ENCODE data around the gene PMEPA1.

PMEPA1 gene

DNA sequence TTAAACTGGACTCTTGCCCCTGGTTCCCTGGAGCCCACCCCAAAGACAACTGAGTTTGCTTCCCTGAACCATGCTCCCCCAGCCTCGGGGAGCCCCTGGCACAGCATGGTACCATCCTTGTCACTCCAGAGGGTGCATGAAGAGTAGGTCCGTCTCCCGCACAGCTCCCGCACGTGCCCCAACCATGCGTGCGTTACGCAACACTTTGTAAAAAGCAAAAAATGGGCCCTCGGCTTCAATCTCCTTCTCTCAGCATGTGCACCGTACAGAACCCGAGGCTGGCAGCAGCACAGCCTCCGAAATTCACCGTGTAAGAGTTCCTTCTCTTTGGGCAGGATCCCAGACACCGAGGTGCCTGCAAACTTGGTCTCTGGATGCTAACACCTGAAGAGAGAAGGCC is 5.6 kb downstream of the PMEPA1 start:
- Histone ChIP-seq H3K4me1 (ENCODE audit: control insufficient read depth in 1 of 2, insufficient read depth in 2 of 2, low read length in 2 of 2) (peaks cover 16 to 26% of the 10 kb centered on the region in 2 donors), H3K4me3 (ENCODE audit: low read depth in 1 of 2, low read length in 2 of 2) (no peak overlapping the region), H3K36me3 (ENCODE audit: control insufficient read depth in 1 of 2, insufficient read depth in 2 of 2, low read length in 2 of 2) (no peaks in the 10 kb centered on the region), H3K9ac (ENCODE audit: low read depth in 1 of 2, low read length in 2 of 2) (no peak overlapping the region), H3K27me3 (ENCODE audit: control insufficient read depth in 1 of 2, insufficient read depth in 2 of 2, low read length in 2 of 2) (peaks cover 0 to 9% of the 10 kb centered on the region in 2 donors), H3K27ac (ENCODE audit: low read depth, low read length) (no peak overlapping the region), H3K9me3 (ENCODE audit: control insufficient read depth in 1 of 2, low read length in 2 of 2) (no peaks in the 10 kb centered on the region)

DNA sequence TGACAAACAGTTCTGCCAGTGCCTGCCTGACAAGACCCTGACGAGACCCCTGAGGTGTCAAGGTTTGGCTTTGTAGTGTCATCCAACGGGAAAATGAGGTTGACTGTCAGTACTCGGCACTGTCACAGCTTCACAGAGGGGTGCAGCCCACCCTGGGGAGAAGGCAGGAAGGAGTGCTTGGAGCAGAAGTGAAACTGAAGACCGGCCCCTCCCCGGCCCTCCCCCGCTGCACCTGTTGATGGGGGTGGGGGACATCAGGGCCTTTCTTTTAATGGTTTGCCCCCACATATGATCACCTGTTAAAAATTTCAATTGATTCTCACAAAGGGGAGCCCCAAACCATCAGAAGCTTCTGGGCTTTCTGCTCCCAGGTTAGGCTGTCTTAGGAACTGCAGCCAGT is 6.8 kb downstream of the PMEPA1 start:
- H3K36me3 ChIP-seq (ENCODE audit: control insufficient read depth in 1 of 2, insufficient read depth in 2 of 2, low read length in 2 of 2): no peaks in the 10 kb centered on the region
- H3K9ac ChIP-seq (ENCODE audit: low read depth in 1 of 2, low read length in 2 of 2): no peak overlapping the region
- H3K27me3 ChIP-seq (ENCODE audit: control insufficient read depth in 1 of 2, insufficient read depth in 2 of 2, low read length in 2 of 2): peaks cover 0 to 3% of the 10 kb centered on the region in 2 donors
- H3K4me1 ChIP-seq (ENCODE audit: control insufficient read depth in 1 of 2, insufficient read depth in 2 of 2, low read length in 2 of 2): peaks cover 19 to 31% of the 10 kb centered on the region in 2 donors
- H3K9me3 ChIP-seq (ENCODE audit: control insufficient read depth in 1 of 2, low read length in 2 of 2): no peaks in the 10 kb centered on the region
- H3K27ac ChIP-seq (ENCODE audit: low read depth, low read length): no peak overlapping the region
- no peak overlapping the region for H3K4me3 ChIP-seq (ENCODE audit: low read depth in 1 of 2, low read length in 2 of 2)

DNA sequence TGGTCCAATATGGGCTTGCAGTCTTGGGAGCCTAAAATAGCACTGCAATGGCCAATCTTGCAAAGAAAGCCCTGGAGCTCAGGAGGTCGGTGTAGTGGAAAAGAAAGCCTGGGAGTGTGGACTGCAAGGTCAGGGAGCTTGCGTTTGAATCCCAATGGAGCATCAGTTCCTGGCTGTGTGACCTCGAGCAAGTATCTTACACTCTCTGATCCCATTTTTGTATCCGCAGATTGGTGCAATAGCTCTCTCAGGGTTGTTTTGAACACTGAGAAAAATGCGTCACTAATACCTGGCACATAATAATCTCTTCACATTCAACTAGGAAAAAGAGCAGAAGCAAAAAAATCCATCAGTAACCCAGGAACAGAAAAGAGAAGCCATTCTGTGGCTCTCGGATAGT is 7.3 kb downstream of the PMEPA1 start:
- no peak overlapping the region for H3K4me3 ChIP-seq (ENCODE audit: low read depth in 1 of 2, low read length in 2 of 2)
- H3K4me1 ChIP-seq (ENCODE audit: control insufficient read depth in 1 of 2, insufficient read depth in 2 of 2, low read length in 2 of 2): peaks cover 19 to 31% of the 10 kb centered on the region in 2 donors
- no peaks in the 10 kb centered on the region for H3K27me3 ChIP-seq (ENCODE audit: control insufficient read depth in 1 of 2, insufficient read depth in 2 of 2, low read length in 2 of 2)
- no peak overlapping the region for H3K27ac ChIP-seq (ENCODE audit: low read depth, low read length)
- H3K9ac ChIP-seq (ENCODE audit: low read depth in 1 of 2, low read length in 2 of 2): no peak overlapping the region
- no peaks in the 10 kb centered on the region for H3K9me3 ChIP-seq (ENCODE audit: control insufficient read depth in 1 of 2, low read length in 2 of 2)
- no peaks in the 10 kb centered on the region for H3K36me3 ChIP-seq (ENCODE audit: control insufficient read depth in 1 of 2, insufficient read depth in 2 of 2, low read length in 2 of 2)

DNA sequence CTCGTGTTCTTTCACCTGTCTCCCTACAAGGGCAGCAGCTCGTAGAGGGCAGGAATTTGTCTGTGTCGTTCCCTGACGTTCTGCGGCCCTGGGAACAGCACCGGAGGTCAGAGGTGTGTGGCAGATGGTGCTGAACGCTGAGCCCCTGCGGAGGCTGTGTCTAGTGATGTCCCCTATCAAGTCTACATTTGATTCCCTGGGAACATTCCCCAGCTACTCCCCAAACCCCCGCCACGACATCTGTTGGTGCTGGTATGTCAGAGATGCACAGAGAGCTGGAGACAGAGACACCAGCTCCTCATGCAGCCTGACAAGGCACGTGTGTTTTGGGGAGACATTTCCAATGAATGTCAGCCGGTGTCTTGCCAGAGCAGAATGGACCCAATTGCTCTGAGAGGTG is 7.7 kb downstream of the PMEPA1 start:
- peaks cover 23 to 32% of the 10 kb centered on the region in 2 donors for H3K4me1 ChIP-seq (ENCODE audit: control insufficient read depth in 1 of 2, insufficient read depth in 2 of 2, low read length in 2 of 2)
- H3K4me3 ChIP-seq (ENCODE audit: low read depth in 1 of 2, low read length in 2 of 2): no peak overlapping the region
- no peak overlapping the region for H3K9ac ChIP-seq (ENCODE audit: low read depth in 1 of 2, low read length in 2 of 2)
- no peaks in the 10 kb centered on the region for H3K27me3 ChIP-seq (ENCODE audit: control insufficient read depth in 1 of 2, insufficient read depth in 2 of 2, low read length in 2 of 2)
- no peaks in the 10 kb centered on the region for H3K9me3 ChIP-seq (ENCODE audit: control insufficient read depth in 1 of 2, low read length in 2 of 2)
- no peaks in the 10 kb centered on the region for H3K36me3 ChIP-seq (ENCODE audit: control insufficient read depth in 1 of 2, insufficient read depth in 2 of 2, low read length in 2 of 2)
- no peak overlapping the region for H3K27ac ChIP-seq (ENCODE audit: low read depth, low read length)

DNA sequence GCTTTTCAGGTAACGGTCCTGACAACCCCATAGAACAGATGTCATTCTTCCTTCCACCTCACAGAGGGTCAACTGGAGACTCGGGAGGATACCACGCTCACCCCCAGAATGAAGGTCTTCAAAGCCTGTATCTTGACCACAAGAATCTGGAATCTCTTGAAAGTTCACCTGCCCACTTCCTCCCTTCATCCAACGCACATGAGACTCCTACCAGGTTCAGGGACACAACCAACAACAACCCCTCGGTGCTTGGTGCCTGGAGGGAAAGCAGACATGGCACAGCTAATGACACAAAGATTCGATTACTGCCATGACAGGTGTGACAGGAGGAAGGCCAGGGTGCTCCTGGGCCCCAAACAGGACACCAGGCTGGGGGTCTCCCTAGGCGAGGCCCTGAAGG is 8.2 kb downstream of the PMEPA1 start:
- H3K4me3 ChIP-seq (ENCODE audit: low read depth in 1 of 2, low read length in 2 of 2): no peak overlapping the region
- H3K9ac ChIP-seq (ENCODE audit: low read depth in 1 of 2, low read length in 2 of 2): no peak overlapping the region
- no peaks in the 10 kb centered on the region for H3K27me3 ChIP-seq (ENCODE audit: control insufficient read depth in 1 of 2, insufficient read depth in 2 of 2, low read length in 2 of 2)
- H3K36me3 ChIP-seq (ENCODE audit: control insufficient read depth in 1 of 2, insufficient read depth in 2 of 2, low read length in 2 of 2): no peaks in the 10 kb centered on the region
- no peaks in the 10 kb centered on the region for H3K9me3 ChIP-seq (ENCODE audit: control insufficient read depth in 1 of 2, low read length in 2 of 2)
- peaks cover 27 to 37% of the 10 kb centered on the region in 2 donors for H3K4me1 ChIP-seq (ENCODE audit: control insufficient read depth in 1 of 2, insufficient read depth in 2 of 2, low read length in 2 of 2)
- no peak overlapping the region for H3K27ac ChIP-seq (ENCODE audit: low read depth, low read length)

DNA sequence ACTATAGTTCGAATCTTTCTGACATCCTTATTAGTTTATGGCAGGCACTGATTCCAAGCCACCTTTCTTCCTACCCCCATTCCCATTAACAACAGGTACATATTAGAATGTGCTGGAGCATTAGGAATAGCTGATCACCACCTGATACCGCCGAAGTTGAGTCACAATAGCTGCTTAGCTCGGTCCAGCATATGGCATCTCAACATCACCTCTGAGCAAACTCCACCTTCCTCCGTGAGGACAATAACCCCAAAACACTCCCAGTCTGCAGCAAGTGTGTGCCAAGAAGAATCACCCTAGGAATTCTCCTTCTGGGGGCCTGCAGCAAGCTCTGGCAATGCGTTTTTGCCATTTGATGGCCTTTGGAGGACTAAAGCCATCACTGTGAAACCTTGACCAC is 8.7 kb downstream of the PMEPA1 start:
- Histone ChIP-seq H3K4me3 (ENCODE audit: low read depth in 1 of 2, low read length in 2 of 2) (no peak overlapping the region), H3K9ac (ENCODE audit: low read depth in 1 of 2, low read length in 2 of 2) (no peak overlapping the region), H3K27ac (ENCODE audit: low read depth, low read length) (no peak overlapping the region), H3K36me3 (ENCODE audit: control insufficient read depth in 1 of 2, insufficient read depth in 2 of 2, low read length in 2 of 2) (no peaks in the 10 kb centered on the region), H3K9me3 (ENCODE audit: control insufficient read depth in 1 of 2, low read length in 2 of 2) (no peaks in the 10 kb centered on the region), H3K27me3 (ENCODE audit: control insufficient read depth in 1 of 2, insufficient read depth in 2 of 2, low read length in 2 of 2) (no peaks in the 10 kb centered on the region), H3K4me1 (ENCODE audit: control insufficient read depth in 1 of 2, insufficient read depth in 2 of 2, low read length in 2 of 2) (peaks cover 29 to 37% of the 10 kb centered on the region in 2 donors)

DNA sequence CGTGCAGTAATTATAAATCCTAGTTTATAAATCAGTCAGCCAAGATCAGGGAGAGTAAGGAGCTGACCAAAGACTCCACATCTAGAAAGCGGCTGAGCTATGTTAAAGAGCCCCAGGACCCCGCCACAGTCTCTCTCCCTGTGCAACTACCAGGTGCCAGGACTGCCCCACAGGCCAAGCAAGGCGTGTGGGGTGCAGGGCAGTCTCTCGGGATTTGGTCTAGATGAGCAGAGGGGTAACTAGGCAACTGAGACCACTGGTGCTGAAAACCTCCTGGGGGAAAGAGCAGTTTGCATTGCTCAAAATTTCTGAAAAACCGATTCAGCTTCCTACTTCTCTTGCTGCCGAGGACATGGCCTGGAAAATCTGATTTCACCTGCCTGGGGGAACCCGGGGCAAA is 10.4 kb downstream of the PMEPA1 start:
- H3K27me3 ChIP-seq (ENCODE audit: control insufficient read depth in 1 of 2, insufficient read depth in 2 of 2, low read length in 2 of 2): no peaks in the 10 kb centered on the region
- no peak overlapping the region for H3K4me3 ChIP-seq (ENCODE audit: low read depth in 1 of 2, low read length in 2 of 2)
- no peak overlapping the region for H3K9ac ChIP-seq (ENCODE audit: low read depth in 1 of 2, low read length in 2 of 2)
- no peak overlapping the region for H3K27ac ChIP-seq (ENCODE audit: low read depth, low read length)
- peaks cover 33 to 37% of the 10 kb centered on the region in 2 donors for H3K4me1 ChIP-seq (ENCODE audit: control insufficient read depth in 1 of 2, insufficient read depth in 2 of 2, low read length in 2 of 2)
- no peaks in the 10 kb centered on the region for H3K36me3 ChIP-seq (ENCODE audit: control insufficient read depth in 1 of 2, insufficient read depth in 2 of 2, low read length in 2 of 2)
- no peaks in the 10 kb centered on the region for H3K9me3 ChIP-seq (ENCODE audit: control insufficient read depth in 1 of 2, low read length in 2 of 2)

DNA sequence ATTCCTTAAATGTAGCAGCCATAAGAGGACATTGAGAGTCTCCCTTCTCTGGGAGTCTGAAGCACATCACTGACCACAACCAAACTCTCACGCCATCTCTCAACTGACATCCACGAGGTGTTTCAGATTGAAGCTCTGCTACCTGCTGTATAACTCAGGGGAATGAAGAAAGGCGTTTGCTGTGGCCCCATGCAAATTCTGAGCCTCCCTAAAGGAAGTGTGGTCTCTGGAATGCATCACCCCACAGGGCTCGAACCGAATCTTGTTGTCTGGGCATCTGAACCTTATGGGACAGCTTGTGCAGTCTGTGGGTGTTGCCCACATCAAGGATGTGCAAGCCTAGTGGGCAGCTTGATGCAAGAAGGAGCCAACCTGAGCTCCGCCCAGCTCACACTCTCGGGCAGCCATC is 10.9 kb downstream of the PMEPA1 start:
- H3K9me3 ChIP-seq (ENCODE audit: control insufficient read depth in 1 of 2, low read length in 2 of 2): no peaks in the 10 kb centered on the region
- H3K4me1 ChIP-seq (ENCODE audit: control insufficient read depth in 1 of 2, insufficient read depth in 2 of 2, low read length in 2 of 2): peaks cover 34 to 36% of the 10 kb centered on the region in 2 donors
- H3K27me3 ChIP-seq (ENCODE audit: control insufficient read depth in 1 of 2, insufficient read depth in 2 of 2, low read length in 2 of 2): no peaks in the 10 kb centered on the region
- H3K4me3 ChIP-seq (ENCODE audit: low read depth in 1 of 2, low read length in 2 of 2): peak overlapping the region in 1 of 2 donors; percentile 2
- no peaks in the 10 kb centered on the region for H3K36me3 ChIP-seq (ENCODE audit: control insufficient read depth in 1 of 2, insufficient read depth in 2 of 2, low read length in 2 of 2)
- no peak overlapping the region for H3K27ac ChIP-seq (ENCODE audit: low read depth, low read length)
- H3K9ac ChIP-seq (ENCODE audit: low read depth in 1 of 2, low read length in 2 of 2): peak overlapping the region in 1 of 2 donors; percentile 21

DNA sequence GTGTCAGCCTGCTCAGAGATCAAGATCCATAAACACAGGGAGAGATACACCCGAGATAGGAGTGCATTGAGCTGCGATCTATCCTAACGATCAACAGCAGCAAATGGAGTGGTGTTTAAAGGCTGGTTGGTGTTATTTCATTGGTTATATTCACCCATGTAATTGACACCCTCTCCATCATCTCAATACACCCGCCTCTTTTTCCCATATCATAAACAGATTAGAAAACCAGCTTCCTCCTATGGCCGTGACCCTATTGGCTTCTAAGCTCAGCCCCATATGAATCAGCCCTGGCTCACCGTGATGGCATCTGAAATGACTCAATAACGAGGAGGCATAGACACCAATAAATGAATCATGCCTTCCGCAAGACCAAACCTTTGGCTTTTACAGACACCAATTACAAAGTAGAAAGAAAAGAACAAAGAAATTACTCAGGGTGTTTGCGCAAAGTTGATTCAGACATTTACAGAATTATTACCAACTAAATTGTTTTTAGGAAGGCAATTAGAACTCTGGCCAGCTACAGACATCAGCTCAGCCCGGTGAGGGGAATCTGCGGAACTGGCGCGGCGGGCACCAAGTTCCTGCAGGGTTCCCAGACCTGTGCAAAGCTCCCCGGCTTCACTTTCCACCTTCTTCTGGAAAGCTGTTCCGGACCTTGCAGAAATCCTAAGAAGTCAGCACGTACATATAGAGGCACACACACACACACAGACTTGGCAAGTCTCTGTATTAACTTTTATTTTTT is 11.5 kb downstream of the PMEPA1 start:
- Histone ChIP-seq H3K27me3 (ENCODE audit: control insufficient read depth in 1 of 2, insufficient read depth in 2 of 2, low read length in 2 of 2) (no peaks in the 10 kb centered on the region), H3K36me3 (ENCODE audit: control insufficient read depth in 1 of 2, insufficient read depth in 2 of 2, low read length in 2 of 2) (no peaks in the 10 kb centered on the region), H3K4me3 (ENCODE audit: low read depth in 1 of 2, low read length in 2 of 2) (peak overlapping the region in 1 of 2 donors; percentile 3), H3K9me3 (ENCODE audit: control insufficient read depth in 1 of 2, low read length in 2 of 2) (no peaks in the 10 kb centered on the region), H3K27ac (ENCODE audit: low read depth, low read length) (no peak overlapping the region), H3K9ac (ENCODE audit: low read depth in 1 of 2, low read length in 2 of 2) (peak overlapping the region in 1 of 2 donors; percentile 21), H3K4me1 (ENCODE audit: control insufficient read depth in 1 of 2, insufficient read depth in 2 of 2, low read length in 2 of 2) (peaks cover 36 to 39% of the 10 kb centered on the region in 2 donors)

DNA sequence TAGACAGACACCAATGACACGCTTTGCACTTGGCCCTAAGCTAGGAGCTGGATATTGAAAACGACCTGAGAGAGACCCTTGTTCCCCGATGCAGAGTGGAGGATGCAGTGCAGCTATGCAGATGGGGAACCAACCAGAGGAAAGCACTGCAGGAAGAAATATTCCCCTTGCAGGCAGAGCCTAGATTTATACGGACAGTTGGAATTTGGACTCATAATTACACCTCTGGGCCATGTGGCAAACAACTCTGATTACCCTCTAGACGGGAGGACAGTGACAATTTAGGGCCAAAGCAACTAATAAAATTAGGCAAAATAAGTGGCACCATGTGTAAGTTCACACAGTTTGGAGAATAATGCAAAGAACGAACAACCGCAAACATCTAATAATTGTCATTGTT is 12.3 kb downstream of the PMEPA1 start:
- Histone ChIP-seq H3K36me3 (ENCODE audit: control insufficient read depth in 1 of 2, insufficient read depth in 2 of 2, low read length in 2 of 2) (no peaks in the 10 kb centered on the region), H3K9me3 (ENCODE audit: control insufficient read depth in 1 of 2, low read length in 2 of 2) (no peaks in the 10 kb centered on the region), H3K4me1 (ENCODE audit: control insufficient read depth in 1 of 2, insufficient read depth in 2 of 2, low read length in 2 of 2) (peaks cover 42 to 47% of the 10 kb centered on the region in 2 donors), H3K9ac (ENCODE audit: low read depth in 1 of 2, low read length in 2 of 2) (no peak overlapping the region), H3K27ac (ENCODE audit: low read depth, low read length) (no peak overlapping the region), H3K4me3 (ENCODE audit: low read depth in 1 of 2, low read length in 2 of 2) (peak overlapping the region in 1 of 2 donors; percentile 3), H3K27me3 (ENCODE audit: control insufficient read depth in 1 of 2, insufficient read depth in 2 of 2, low read length in 2 of 2) (no peaks in the 10 kb centered on the region)

All from duodenal mucosa (tissue), 2 donors.